ENCODE results near the gene TMC2. TPM values are rescaled to one million over a fixed set of nuclear protein-coding genes. Genes with fewer than 3 reads are reported as not detected.
A peak's percentile ranks its signal among the peaks of the same experiment; 100 is the strongest.

Gene TMC2
- total RNA-seq, 1 donor from 2014 or later: 0.22 TPM

GRCh38 chr20:2616634-2617033 is 80.3 kb downstream of the TMC2 start:
- no peak for DNase-seq (ENCODE audit: low spot score)
- intact Hi-C loops (cut with DNase I): no loop called here
- ATAC-seq: no peak

- no peak for DNase-seq (ENCODE audit: low spot score)
- intact Hi-C loops (cut with DNase I): no loop called here
- ATAC-seq: no peak
Observed at GRCh38 chr20:2617099-2617714, 80.8 kb downstream of the TMC2 start.

DNA sequence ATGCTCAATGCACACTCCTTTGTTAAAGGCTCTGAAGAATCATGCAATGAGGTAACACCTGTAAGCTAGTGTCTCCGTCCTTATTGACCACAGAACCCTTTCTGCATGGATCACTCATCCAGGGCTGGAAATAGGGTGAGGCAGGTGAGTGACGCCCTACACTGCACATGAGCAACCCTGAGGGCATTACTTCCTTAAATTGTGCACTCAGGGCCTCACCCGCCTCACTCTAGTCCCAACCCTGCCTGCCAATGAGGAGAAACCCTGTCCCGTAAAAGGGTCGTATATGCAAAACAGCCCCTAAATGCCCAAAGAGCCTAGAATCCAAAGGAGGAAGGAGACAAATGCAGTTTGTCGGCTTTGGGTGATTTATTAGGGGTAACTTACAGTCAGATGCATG is 82.4 kb downstream of the TMC2 start:
- intact Hi-C loops (cut with DNase I): no loop called here
- DNase-seq (ENCODE audit: low spot score) (no peak), ATAC-seq (no peak)

- intact Hi-C loops (cut with DNase I): no loop called here
- ATAC-seq (no peak), DNase-seq (ENCODE audit: low spot score) (no peak)
Observed at GRCh38 chr20:2619337-2619736, 83.0 kb downstream of the TMC2 start.

GRCh38 chr20:2619961-2620595 is 83.7 kb downstream of the TMC2 start:
- intact Hi-C loops (cut with DNase I): loop anchor here (5.0 kb wide), 1 partner anchor 1358 kb away; no protein-coding TSS in a partner anchor
- no peak for ATAC-seq
- no peak for DNase-seq (ENCODE audit: low spot score)

GRCh38 chr20:2624190-2624589 is 87.8 kb downstream of the TMC2 start:
- intact Hi-C loops (cut with DNase I): loop anchor here (5.0 kb wide), 1 partner anchor 1362 kb away; no protein-coding TSS in a partner anchor
- DNase-seq (ENCODE audit: low spot score) (no peak), ATAC-seq (peak; percentile 85)

- intact Hi-C loops (cut with DNase I): no loop called here
- ATAC-seq (peak; percentile 44), DNase-seq (ENCODE audit: low spot score) (no peak)
Observed at GRCh38 chr20:2625062-2625461, 88.7 kb downstream of the TMC2 start.

GRCh38 chr20:2626853-2627541 is 90.6 kb downstream of the TMC2 start:
- ATAC-seq (no peak), DNase-seq (ENCODE audit: low spot score) (no peak)
- intact Hi-C loops (cut with DNase I): no loop called here

DNA sequence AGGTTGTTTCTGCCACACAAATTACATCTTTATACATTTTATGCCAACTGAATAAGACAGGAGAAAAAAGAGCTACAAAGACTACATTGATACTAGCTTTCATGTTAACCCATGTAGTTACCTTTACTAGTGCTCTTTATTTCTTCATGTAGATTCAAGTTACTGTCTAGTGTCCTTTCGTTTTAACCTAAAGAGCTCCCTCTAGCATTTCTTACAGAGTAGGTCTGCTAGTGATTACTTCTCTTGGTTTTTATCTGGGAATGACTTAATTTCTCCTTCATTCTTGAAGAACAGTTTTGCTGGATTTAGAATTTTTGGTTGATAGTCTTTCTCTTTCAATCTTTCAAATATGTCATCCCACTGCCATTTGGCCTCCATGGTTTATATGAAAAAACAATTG is 94.9 kb downstream of the TMC2 start:
- DNase-seq (ENCODE audit: low spot score) (no peak), ATAC-seq (no peak)
- intact Hi-C loops (cut with DNase I): no loop called here

GRCh38 chr20:2633381-2633780 is 97.0 kb downstream of the TMC2 start:
- DNase-seq (ENCODE audit: low spot score): no peak
- intact Hi-C loops (cut with DNase I): no loop called here
- ATAC-seq: no peak

DNA sequence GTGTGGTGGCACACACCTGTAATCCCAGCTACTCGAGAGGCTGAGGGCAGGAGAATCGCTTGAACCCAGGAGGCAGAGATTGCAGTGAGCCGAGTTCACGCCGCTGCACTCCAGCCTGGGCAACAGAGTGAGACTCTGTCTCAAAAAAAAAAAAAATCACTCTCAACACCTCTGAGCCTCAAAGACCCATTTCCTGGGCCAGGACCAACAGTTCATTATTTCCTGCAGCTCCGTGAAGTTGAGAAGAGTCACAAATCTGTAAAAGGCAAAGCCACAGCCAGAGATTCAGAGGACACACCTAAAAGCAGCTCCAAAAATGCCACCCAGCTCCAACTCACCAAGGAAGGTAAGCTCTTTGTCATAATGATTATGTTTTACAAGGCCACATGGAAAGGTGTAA is 100.9 kb downstream of the TMC2 start:
- intact Hi-C loops (cut with DNase I): no loop called here
- DNase-seq (ENCODE audit: low spot score) (no peak), ATAC-seq (no peak)

GRCh38 chr20:2640260-2640659 is 103.9 kb downstream of the TMC2 start:
- intact Hi-C loops (cut with DNase I): no loop called here
- no peak for ATAC-seq
- DNase-seq (ENCODE audit: low spot score): no peak

GRCh38 chr20:2640899-2641298 is 104.5 kb downstream of the TMC2 start:
- ATAC-seq (no peak), DNase-seq (ENCODE audit: low spot score) (no peak)
- intact Hi-C loops (cut with DNase I): no loop called here

- intact Hi-C loops (cut with DNase I): no loop called here
- DNase-seq (ENCODE audit: low spot score): no peak
- no peak for ATAC-seq
Observed at GRCh38 chr20:2643708-2644107, 107.3 kb downstream of the TMC2 start.

- intact Hi-C loops (cut with DNase I): loop anchor here (10.0 kb wide), 1 partner anchor 127 kb away; no protein-coding TSS in a partner anchor
- ATAC-seq (peak; percentile 97), DNase-seq (ENCODE audit: low spot score) (peak; percentile 94)
Observed at GRCh38 chr20:2651772-2652723, 115.7 kb downstream of the TMC2 start, which contains the start of gene NOP56. Gene NOP56 (plus strand): TSS chr20:2652632. CDS start chr20:2652661, 29 bp downstream.

GRCh38 chr20:2652724-2653555 is 116.6 kb downstream of the TMC2 start:
- peak; percentile 62 for ATAC-seq
- no peak for DNase-seq (ENCODE audit: low spot score)
- intact Hi-C loops (cut with DNase I): loop anchor here (10.0 kb wide), 1 partner anchor 128 kb away; no protein-coding TSS in a partner anchor

- intact Hi-C loops (cut with DNase I): loop anchor here (10.0 kb wide), 1 partner anchor 129 kb away; no protein-coding TSS in a partner anchor
- ATAC-seq (no peak), DNase-seq (ENCODE audit: low spot score) (no peak)
Observed at GRCh38 chr20:2653556-2654383, 117.4 kb downstream of the TMC2 start.
